ENCODE data around the gene WFDC9. TPM values are rescaled to one million over a fixed set of nuclear protein-coding genes. Genes with fewer than 3 reads are reported as not detected.
"Not testable (repeated sequence)": the region's sequence is repeated elsewhere in the genome, so short reads cannot be mapped to it uniquely, and the experiment has no call there.

WFDC9 gene
- not detected for total RNA-seq
- long read RNA-seq, donor 1 = 0 reads
- long read RNA-seq, donor 2 = 0 reads

GRCh38 chr20:45631184-45631583, at the start of gene WFDC9:
Gene WFDC9, minus strand, starts transcription at chr20:45631284. Its CDS starts 21,103 bp downstream, at chr20:45610181.
- ATAC-seq (no peak), DNase-seq (no peak)
- Histone ChIP-seq H3K4me1 (ENCODE audit: low read depth) (no peaks in the 10 kb centered on the region), H3K36me3 (ENCODE audit: low read depth) (no peaks in the 10 kb centered on the region), H3K4me3 (no peak within 1 kb of the TSS), H3K9me3 (no peaks in the 10 kb centered on the region)
- TF ChIP-seq CTCF (IDR thresholded peaks at IDR 0.05) = no peak
- intact Hi-C loops (cut with DNase I, micrococcal nuclease) = no loop called here

GRCh38 chr20:45679650-45680049, 48.6 kb upstream of the WFDC9 start:
- no peak for DNase-seq
- H3K36me3 ChIP-seq (ENCODE audit: low read depth) = no peaks in the 10 kb centered on the region
- intact Hi-C loops (cut with DNase I, micrococcal nuclease) = no loop called here
- ATAC-seq = no peak
- no peak for TF ChIP-seq CTCF (IDR thresholded peaks at IDR 0.05)
- no peak overlapping the region for H3K4me3 ChIP-seq
- H3K9me3 ChIP-seq = peaks cover 20% of the 10 kb centered on the region
- no peaks in the 10 kb centered on the region for H3K4me1 ChIP-seq (ENCODE audit: low read depth)

GRCh38 chr20:45672765-45673164, 41.7 kb upstream of the WFDC9 start:
- no peak for TF ChIP-seq CTCF (IDR thresholded peaks at IDR 0.05)
- intact Hi-C loops (cut with DNase I, micrococcal nuclease) = no loop called here
- Histone ChIP-seq H3K4me3 (no peak overlapping the region), H3K36me3 (ENCODE audit: low read depth) (no peaks in the 10 kb centered on the region), H3K9me3 (no peaks in the 10 kb centered on the region), H3K4me1 (ENCODE audit: low read depth) (no peaks in the 10 kb centered on the region)
- ATAC-seq (no peak), DNase-seq (no peak)

- TF ChIP-seq CTCF (IDR thresholded peaks at IDR 0.05) = no peak
- intact Hi-C loops (cut with DNase I, micrococcal nuclease) = no loop called here
Observed at GRCh38 chr20:45670139-45670538, 39.1 kb upstream of the WFDC9 start, which contains the start of gene WFDC11. Gene WFDC11, minus strand, starts transcription at chr20:45670239. Its CDS starts 19,639 bp downstream, at chr20:45650600.

GRCh38 chr20:45657038-45657437, 26.0 kb upstream of the WFDC9 start:
- intact Hi-C loops (cut with DNase I, micrococcal nuclease); H3K4me3 ChIP-seq; DNase-seq; ATAC-seq; H3K9me3 ChIP-seq; H3K4me1 ChIP-seq (ENCODE audit: low read depth); H3K36me3 ChIP-seq (ENCODE audit: low read depth): not testable (repeated sequence)

More at GRCh38 chr20:45670139-45670538, 39.1 kb upstream of the WFDC9 start, which contains the start of gene WFDC11:
- Histone ChIP-seq H3K4me3 (no peak within 1 kb of the TSS), H3K36me3 (ENCODE audit: low read depth) (no peaks in the 10 kb centered on the region), H3K9me3 (no peaks in the 10 kb centered on the region), H3K4me1 (ENCODE audit: low read depth) (no peaks in the 10 kb centered on the region)
- no peak for DNase-seq
- no peak for ATAC-seq

GRCh38 chr20:45651726-45652125, 20.6 kb upstream of the WFDC9 start:
- ATAC-seq; H3K4me3 ChIP-seq; H3K9me3 ChIP-seq; H3K36me3 ChIP-seq (ENCODE audit: low read depth); H3K4me1 ChIP-seq (ENCODE audit: low read depth); intact Hi-C loops (cut with DNase I, micrococcal nuclease): not testable (repeated sequence)
- peak in 2 of 3 donors; percentile 47 to 53 for DNase-seq

GRCh38 chr20:45649312-45649863, 18.3 kb upstream of the WFDC9 start:
- intact Hi-C loops (cut with DNase I, micrococcal nuclease) = no loop called here
- no peak overlapping the region for H3K4me3 ChIP-seq
- no peaks in the 10 kb centered on the region for H3K4me1 ChIP-seq (ENCODE audit: low read depth)
- DNase-seq (no peak), ATAC-seq (no peak)
- TF ChIP-seq CTCF (IDR thresholded peaks at IDR 0.05) = no peak
- H3K36me3 ChIP-seq (ENCODE audit: low read depth) = no peaks in the 10 kb centered on the region
- no peaks in the 10 kb centered on the region for H3K9me3 ChIP-seq

Measured in mucosa of descending colon (tissue), 3 donors.